HepG2 (cell line): Measurements from ENCODE around the gene SYNE1. TPM values are rescaled to one million over a fixed set of nuclear protein-coding genes. Genes with fewer than 3 reads are reported as not detected.
A peak's percentile ranks its signal among the peaks of the same experiment; 100 is the strongest.

ENCODE experiments used
- ATF1 ChIP-seq: IDR thresholded peaks from 2 replicates; pipeline ENCODE4 v1.6.1; 2016; ENCODE audit warnings: mild to moderate bottlenecking, control low read depth
- CCDC6 ChIP-seq: sonication (generic); formaldehyde crosslinking; IDR thresholded peaks from 2 replicates; pipeline ENCODE4 v1.8.1; 2022; ENCODE audit warnings: mild to moderate bottlenecking, missing genetic modification reagents, moderate library complexity
- CHD4 ChIP-seq: fragments of 200-600 bp; sonication (generic); IDR thresholded peaks from 2 replicates; pipeline ENCODE4 v1.7.0; 2017; ENCODE audit warnings: mild to moderate bottlenecking, low read length, borderline replicate concordance
- FOXK1 ChIP-seq: sonication (generic); formaldehyde crosslinking; IDR thresholded peaks from 2 replicates; pipeline ENCODE4 v1.4.0; 2020; ENCODE audit warnings: low read depth, missing genetic modification reagents, borderline replicate concordance
- HNRNPK ChIP-seq: fragments of 200-400 bp; formaldehyde crosslinking; IDR thresholded peaks from 2 replicates; pipeline ENCODE4 v1.6.1; 2018; ENCODE audit warnings: low read length, low read depth, moderate library complexity, mild to moderate bottlenecking; ENCODE audit not compliant: poor library complexity, severe bottlenecking
- HNRNPL ChIP-seq: fragments of 200-400 bp; formaldehyde crosslinking; IDR thresholded peaks from 2 replicates; pipeline ENCODE4 v1.6.1; 2017; ENCODE audit warnings: mild to moderate bottlenecking, low read depth, low read length
- HOXA9 ChIP-seq: sonication (generic); formaldehyde crosslinking; IDR thresholded peaks from 2 replicates; pipeline ENCODE4 v1.8.1; 2022; ENCODE audit warnings: missing genetic modification reagents, mild to moderate bottlenecking, moderate library complexity, borderline replicate concordance
- KDM3A ChIP-seq: IDR thresholded peaks from 2 replicates; pipeline ENCODE4 v1.6.1; 2018; ENCODE audit warnings: low read depth, missing compliant biosample characterization
- KDM5B ChIP-seq: sonication (generic); formaldehyde crosslinking; IDR thresholded peaks from 2 replicates; pipeline ENCODE4 v1.4.0; 2020; ENCODE audit warnings: missing genetic modification reagents, mild to moderate bottlenecking, borderline replicate concordance
- NFKBIZ ChIP-seq: IDR thresholded peaks from 2 replicates; pipeline ENCODE4 v1.6.1; 2018; ENCODE audit warnings: missing genetic modification reagents, missing compliant biosample characterization
- PRPF4 ChIP-seq: fragments of 200-400 bp; formaldehyde crosslinking; IDR thresholded peaks from 2 replicates; pipeline ENCODE4 v1.6.1; 2016; ENCODE audit warnings: low read length, low read depth; ENCODE audit not compliant: poor library complexity, severe bottlenecking
- PTBP1 ChIP-seq: fragments of 200-400 bp; formaldehyde crosslinking; IDR thresholded peaks from 2 replicates; pipeline ENCODE4 v1.6.1; 2018; ENCODE audit warnings: low read length, low read depth; ENCODE audit not compliant: poor library complexity, severe bottlenecking
- RAD21 ChIP-seq: fragments of 450-650 bp; formaldehyde crosslinking; IDR thresholded peaks from 2 replicates; pipeline ENCODE4 v1.5.0; 2020; ENCODE audit warnings: mild to moderate bottlenecking
- RXRA ChIP-seq: sonication (generic); formaldehyde crosslinking; IDR thresholded peaks from 2 replicates; pipeline ENCODE4 v1.5.1; 2020; ENCODE audit warnings: missing genetic modification reagents
- SCMH1 ChIP-seq: sonication (generic); formaldehyde crosslinking; IDR thresholded peaks from 2 replicates; pipeline ENCODE4 v1.9.0; 2021; ENCODE audit warnings: missing genetic modification reagents, mild to moderate bottlenecking, borderline replicate concordance
- SMAD3 ChIP-seq: sonication (generic); formaldehyde crosslinking; IDR thresholded peaks from 2 replicates; pipeline ENCODE4 v1.4.0; 2020; ENCODE audit warnings: missing genetic modification reagents
- SOX6 ChIP-seq, 2 experiments: fragments of 450-650 bp in 1 of 2; sonication (generic) in 1 of 2; formaldehyde crosslinking in 1 of 2; IDR thresholded peaks; 2 replicates each; pipeline versions ENCODE4 v1.4.0 to v1.6.1; 2017 to 2020; ENCODE audit warnings: antibody characterized with exemption in 1 of 2, mild to moderate bottlenecking in 1 of 2, missing genetic modification reagents in 1 of 2
- STAT5B ChIP-seq: sonication (generic); formaldehyde crosslinking; IDR thresholded peaks from 2 replicates; pipeline ENCODE4 v1.4.0; 2020; ENCODE audit warnings: missing genetic modification reagents
- WIZ ChIP-seq: sonication (generic); formaldehyde crosslinking; IDR thresholded peaks from 2 replicates; pipeline ENCODE4 v1.5.1; 2020; ENCODE audit warnings: mild to moderate bottlenecking, missing genetic modification reagents
- ZFAT ChIP-seq: sonication (generic); formaldehyde crosslinking; conservative IDR thresholded peaks from 2 replicates; pipeline ENCODE4 v1.8.1; 2023; ENCODE audit warnings: missing genetic modification reagents, inconsistent platforms
- ZNF121 ChIP-seq: sonication (generic); formaldehyde crosslinking; IDR thresholded peaks from 2 replicates; pipeline ENCODE4 v1.5.0; 2020; ENCODE audit warnings: mild to moderate bottlenecking, missing genetic modification reagents
- ZNF350 ChIP-seq: sonication (generic); formaldehyde crosslinking; IDR thresholded peaks from 2 replicates; pipeline ENCODE4 v1.4.0; 2020; ENCODE audit warnings: mild to moderate bottlenecking, low read depth, missing genetic modification reagents, borderline replicate concordance
- ZNF543 ChIP-seq: sonication (generic); formaldehyde crosslinking; IDR thresholded peaks from 2 replicates; pipeline ENCODE4 v1.4.0; 2020; ENCODE audit warnings: mild to moderate bottlenecking, missing genetic modification reagents
- ZNF562 ChIP-seq: sonication (generic); formaldehyde crosslinking; IDR thresholded peaks from 2 replicates; pipeline ENCODE4 v1.8.0; 2022; ENCODE audit warnings: missing genetic modification reagents, borderline replicate concordance
- ZNF652 ChIP-seq: IDR thresholded peaks from 2 replicates; pipeline ENCODE4 v1.6.1; 2016; ENCODE audit warnings: low read depth, borderline replicate concordance
- ZNF816 ChIP-seq: sonication (generic); formaldehyde crosslinking; IDR thresholded peaks from 2 replicates; pipeline ENCODE4 v1.8.0; 2022; ENCODE audit warnings: missing genetic modification reagents, mild to moderate bottlenecking, borderline replicate concordance
- polyA plus RNA-seq, 8 experiments: library from polyadenylated mRNA; depleted of rRNA in 3 of 8; stranded (reverse) in 7 of 8; unstranded in 1 of 8; fragments of >200 nt; fragmentation: Illumina TruSeq in 4 of 8; extraction: Trizol in 4 of 8; gene quantifications; 2 replicates each; pipeline versions ENCODE4 v1.2.1 to v1.2.3, GENCODE V29; 2011 to 2016; ENCODE audit warnings: low read depth in 4 of 8, missing spikeins in 1 of 8, mixed read lengths in 1 of 8; ENCODE audit not compliant: insufficient read depth in 1 of 8
- total RNA-seq, 5 experiments: library from RNA; depleted of rRNA; stranded (reverse); fragments of >200 nt; fragmentation: Illumina TruSeq; extraction: Trizol; gene quantifications; 2 replicates each; pipeline ENCODE4 v1.2.3, GENCODE V29; 2016; ENCODE audit warnings: low read depth in 1 of 5
- TF ChIP-seq, protein P1 (sequence below): sonication (generic); formaldehyde crosslinking; conservative IDR thresholded peaks from 2 replicates; pipeline ENCODE4 v1.4.0; 2020; ENCODE audit warnings: missing genetic modification reagents

SYNE1 gene
- total and polyA plus RNA-seq, 2 of the 13 experiments (the other 11 are each of a cell fraction or from before 2014, with no cell fraction given) = 5.5 to 15.9 TPM

DNA sequence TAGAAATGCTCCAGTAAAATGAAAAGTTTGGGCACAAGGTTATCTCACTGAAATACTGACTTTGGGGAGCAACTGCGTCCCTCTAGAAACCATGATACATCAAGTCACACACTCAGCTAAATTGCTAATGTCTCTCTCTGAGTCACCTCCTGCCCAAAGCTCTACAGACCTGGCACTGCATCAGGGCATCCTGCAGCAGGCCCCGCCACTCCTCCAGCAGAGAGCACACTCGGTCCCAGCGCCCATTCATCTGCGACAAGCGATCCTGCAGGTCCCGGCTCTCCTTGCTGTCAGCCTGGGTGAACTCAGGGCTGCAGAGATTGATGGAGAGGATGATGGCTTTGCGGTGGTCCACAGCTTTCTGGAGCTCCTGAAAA is 500.7 kb downstream of the SYNE1 start (continued):
- TF ChIP-seq, protein P1, sequence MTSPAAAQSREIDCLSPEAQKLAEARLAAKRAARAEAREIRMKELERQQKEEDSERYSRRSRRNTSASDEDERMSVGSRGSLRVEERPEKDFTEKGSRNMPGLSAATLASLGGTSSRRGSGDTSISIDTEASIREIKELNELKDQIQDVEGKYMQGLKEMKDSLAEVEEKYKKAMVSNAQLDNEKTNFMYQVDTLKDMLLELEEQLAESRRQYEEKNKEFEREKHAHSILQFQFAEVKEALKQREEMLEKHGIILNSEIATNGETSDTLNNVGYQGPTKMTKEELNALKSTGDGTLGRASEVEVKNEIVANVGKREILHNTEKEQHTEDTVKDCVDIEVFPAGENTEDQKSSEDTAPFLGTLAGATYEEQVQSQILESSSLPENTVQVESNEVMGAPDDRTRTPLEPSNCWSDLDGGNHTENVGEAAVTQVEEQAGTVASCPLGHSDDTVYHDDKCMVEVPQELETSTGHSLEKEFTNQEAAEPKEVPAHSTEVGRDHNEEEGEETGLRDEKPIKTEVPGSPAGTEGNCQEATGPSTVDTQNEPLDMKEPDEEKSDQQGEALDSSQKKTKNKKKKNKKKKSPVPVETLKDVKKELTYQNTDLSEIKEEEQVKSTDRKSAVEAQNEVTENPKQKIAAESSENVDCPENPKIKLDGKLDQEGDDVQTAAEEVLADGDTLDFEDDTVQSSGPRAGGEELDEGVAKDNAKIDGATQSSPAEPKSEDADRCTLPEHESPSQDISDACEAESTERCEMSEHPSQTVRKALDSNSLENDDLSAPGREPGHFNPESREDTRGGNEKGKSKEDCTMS (CRISPR knock-in tag) = no peak
- TF ChIP-seq HOXA9 (0 out of 2 replicates have a peak, but pooled peaks have one; percentile 29), PTBP1 (no peak), SMAD3 (CRISPR knock-in tag) (peak; percentile 9; the same call in 1 of the 2 replicates), ZNF121 (CRISPR knock-in tag) (no peak), ZNF816 (no peak), ZNF350 (CRISPR knock-in tag) (no peak), WIZ (CRISPR knock-in tag) (no peak), FOXK1 (CRISPR knock-in tag) (no peak), STAT5B (CRISPR knock-in tag) (no peak), ATF1 (no peak), SCMH1 (no peak), CHD4 (no peak; the same call in 1 of the 2 replicates), SOX6 (IDR thresholded peaks at IDR 0.05) (no peak), SOX6 (CRISPR knock-in tag; IDR thresholded peaks at IDR 0.05) (0 out of 2 replicates have a peak, but pooled peaks have one; percentile 42), CCDC6 (CRISPR knock-in tag) (0 out of 2 replicates have a peak, but pooled peaks have one; percentile 15), ZFAT (CRISPR knock-in tag) (no peak), ZNF652 (CRISPR knock-in tag) (no peak), KDM3A (no peak), ZNF543 (no peak), HNRNPK (no peak), ZNF562 (no peak), KDM5B (CRISPR knock-in tag) (no peak), RXRA (CRISPR knock-in tag) (no peak), NFKBIZ (CRISPR knock-in tag) (no peak), HNRNPL (0 out of 2 replicates have a peak, but pooled peaks have one; percentile 40), PRPF4 (no peak), RAD21 (CRISPR knock-in tag) (no peak)
